Astrocyte (in vitro differentiated cells and primary cell): ENCODE measurements around the gene PLCL2. TPM values are rescaled to one million over a fixed set of nuclear protein-coding genes. Genes with fewer than 3 reads are reported as not detected.

Experiments used
- DNase-seq: peaks from one replicate; pipeline ENCODE4 v3.0.0-alpha.2; 2010; ENCODE audit warnings: low read depth
- FAIRE-seq: peaks from 2 replicates; lab custom pipeline; 2011; peaks lifted over from hg19 to GRCh38; lab: Jason Lieb, UNC
- H2AFZ ChIP-seq: 2 replicates; pipeline ENCODE4 v1.6.0; 2012; ENCODE audit warnings: low read depth, low read length, inconsistent platforms
- H3K27ac ChIP-seq: 2 replicates; pipeline ENCODE4 v1.5.1; 2011; ENCODE audit warnings: low read depth, low read length, inconsistent platforms
- H3K27me3 ChIP-seq: 2 replicates; pipeline ENCODE4 v1.6.0; 2011; ENCODE audit warnings: low read length, inconsistent platforms; ENCODE audit not compliant: insufficient read depth
- H3K36me3 ChIP-seq: 2 replicates; pipeline ENCODE4 v1.5.1; 2011; ENCODE audit warnings: low read length, inconsistent platforms; ENCODE audit not compliant: insufficient read depth
- H3K4me1 ChIP-seq: 2 replicates; pipeline ENCODE4 v1.5.1; 2011; ENCODE audit warnings: low read length, inconsistent platforms; ENCODE audit not compliant: insufficient read depth
- H3K4me2 ChIP-seq: 2 replicates; pipeline ENCODE4 v1.6.0; 2012; ENCODE audit warnings: low read length, inconsistent platforms
- H3K4me3 ChIP-seq: 2 replicates; pipeline ENCODE4 v1.5.1; 2011; ENCODE audit warnings: low read depth, mild to moderate bottlenecking, low read length, inconsistent platforms; ENCODE audit not compliant: insufficient read depth
- H3K79me2 ChIP-seq: 2 replicates; pipeline ENCODE4 v1.6.0; 2012; ENCODE audit warnings: mild to moderate bottlenecking, low read length, inconsistent platforms; ENCODE audit not compliant: insufficient read depth
- H3K9ac ChIP-seq: 2 replicates; pipeline ENCODE4 v1.6.0; 2012; ENCODE audit warnings: mild to moderate bottlenecking, low read length, inconsistent platforms
- H3K9me3 ChIP-seq: 2 replicates; pipeline ENCODE4 v1.5.1; 2012; ENCODE audit warnings: low read depth, mild to moderate bottlenecking, low read length, inconsistent platforms; ENCODE audit not compliant: insufficient read depth
- H4K20me1 ChIP-seq: 2 replicates; pipeline ENCODE4 v1.6.0; 2012; ENCODE audit warnings: low read length, inconsistent platforms; ENCODE audit not compliant: insufficient read depth
- H3K27ac Mint-ChIP-seq: one replicate; pipeline ENCODE4 v1.8.0; 2021; ENCODE audit warnings: mild to moderate bottlenecking, mixed read lengths; ENCODE audit not compliant: unreplicated experiment
- H3K27me3 Mint-ChIP-seq: one replicate; pipeline ENCODE4 v1.8.0; 2021; ENCODE audit warnings: low read depth, mixed read lengths; ENCODE audit not compliant: unreplicated experiment
- H3K36me3 Mint-ChIP-seq: one replicate; pipeline ENCODE4 v1.8.0; 2021; ENCODE audit warnings: low read depth, mixed read lengths; ENCODE audit not compliant: unreplicated experiment
- H3K4me1 Mint-ChIP-seq: one replicate; pipeline ENCODE4 v1.8.0; 2021; ENCODE audit warnings: low read depth, mixed read lengths; ENCODE audit not compliant: unreplicated experiment
- H3K4me3 Mint-ChIP-seq: one replicate; pipeline ENCODE4 v1.8.0; 2021; ENCODE audit warnings: mild to moderate bottlenecking, moderate library complexity, mixed read lengths; ENCODE audit not compliant: unreplicated experiment
- H3K9me3 Mint-ChIP-seq: one replicate; pipeline ENCODE4 v1.8.0; 2021; ENCODE audit warnings: mild to moderate bottlenecking, mixed read lengths; ENCODE audit not compliant: unreplicated experiment
- EZH2 ChIP-seq: IDR thresholded peaks from 2 replicates; pipeline ENCODE4 v1.6.1; 2012; ENCODE audit warnings: mild to moderate bottlenecking, low read length, inconsistent platforms; ENCODE audit not compliant: insufficient read depth
- total RNA-seq: library from RNA; stranded (reverse); gene quantifications from 2 replicates; pipeline ENCODE4 v1.2.1, GENCODE V29; 2021
- TF ChIP-seq, protein P1 (sequence below): IDR thresholded peaks from 2 replicates; pipeline ENCODE4 v1.5.1; 2011; ENCODE audit warnings: low read depth, mild to moderate bottlenecking, inconsistent platforms, low read length, moderate library complexity; ENCODE audit not compliant: insufficient read depth

PLCL2 gene
- total RNA-seq, 1 donor from 2014 or later = 3.9 TPM

DNA sequence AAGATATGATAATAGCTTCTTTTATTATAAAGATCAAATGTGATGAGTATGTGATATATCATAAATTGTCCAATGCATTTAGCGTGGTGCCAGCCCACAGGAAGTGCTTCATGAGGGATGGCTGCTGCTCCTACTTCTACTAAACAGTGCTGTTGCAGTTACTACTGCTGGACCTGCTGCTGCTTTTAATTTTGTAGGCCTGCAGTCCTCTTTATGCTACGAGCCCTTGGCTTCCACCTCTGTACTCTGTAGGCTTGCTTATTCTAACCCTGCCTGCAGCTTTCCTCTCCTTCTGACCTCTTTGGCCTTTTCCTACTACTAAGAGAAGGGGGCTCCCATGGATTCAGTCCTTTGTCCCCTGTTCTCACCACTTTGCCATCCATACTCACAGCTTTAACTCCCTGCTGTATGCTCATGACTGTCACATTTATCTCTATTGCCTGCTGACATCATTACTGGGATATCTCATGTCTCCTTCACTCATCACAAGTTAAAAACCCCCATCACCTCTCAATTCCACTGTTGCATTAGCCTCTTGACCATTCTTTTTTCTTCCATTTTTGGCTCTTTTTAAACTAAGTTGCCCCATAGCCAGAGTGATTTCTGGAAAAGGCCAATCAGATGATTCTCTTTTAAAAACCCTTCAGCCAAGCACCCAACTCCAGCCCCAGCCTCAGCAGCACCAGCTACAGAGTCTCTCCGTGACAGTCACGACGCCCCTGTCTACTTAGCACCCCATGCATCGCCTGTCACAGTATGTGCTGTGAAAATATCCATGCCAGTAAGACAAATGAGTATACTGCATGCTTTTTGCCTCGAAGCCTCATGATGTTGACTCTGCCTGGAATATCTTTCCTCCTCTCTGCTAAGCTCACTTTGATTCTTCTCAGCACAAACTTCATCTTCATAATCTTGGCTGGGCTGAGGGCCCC lies 56.3 kb downstream of the PLCL2 start:
- Histone ChIP-seq H4K20me1 (no peaks in the 10 kb centered on the region), H3K27ac (no peak overlapping the region), H3K27me3 (no peaks in the 10 kb centered on the region), H3K9ac (no peak overlapping the region), H3K4me2 (no peak overlapping the region), H3K36me3 (no peaks in the 10 kb centered on the region), H2AFZ (no peak overlapping the region), H3K79me2 (no peaks in the 10 kb centered on the region), H3K9me3 (no peaks in the 10 kb centered on the region), H3K4me3 (no peak overlapping the region), H3K4me1 (no peaks in the 10 kb centered on the region)
- no peak for TF ChIP-seq EZH2
- TF ChIP-seq, protein P1, sequence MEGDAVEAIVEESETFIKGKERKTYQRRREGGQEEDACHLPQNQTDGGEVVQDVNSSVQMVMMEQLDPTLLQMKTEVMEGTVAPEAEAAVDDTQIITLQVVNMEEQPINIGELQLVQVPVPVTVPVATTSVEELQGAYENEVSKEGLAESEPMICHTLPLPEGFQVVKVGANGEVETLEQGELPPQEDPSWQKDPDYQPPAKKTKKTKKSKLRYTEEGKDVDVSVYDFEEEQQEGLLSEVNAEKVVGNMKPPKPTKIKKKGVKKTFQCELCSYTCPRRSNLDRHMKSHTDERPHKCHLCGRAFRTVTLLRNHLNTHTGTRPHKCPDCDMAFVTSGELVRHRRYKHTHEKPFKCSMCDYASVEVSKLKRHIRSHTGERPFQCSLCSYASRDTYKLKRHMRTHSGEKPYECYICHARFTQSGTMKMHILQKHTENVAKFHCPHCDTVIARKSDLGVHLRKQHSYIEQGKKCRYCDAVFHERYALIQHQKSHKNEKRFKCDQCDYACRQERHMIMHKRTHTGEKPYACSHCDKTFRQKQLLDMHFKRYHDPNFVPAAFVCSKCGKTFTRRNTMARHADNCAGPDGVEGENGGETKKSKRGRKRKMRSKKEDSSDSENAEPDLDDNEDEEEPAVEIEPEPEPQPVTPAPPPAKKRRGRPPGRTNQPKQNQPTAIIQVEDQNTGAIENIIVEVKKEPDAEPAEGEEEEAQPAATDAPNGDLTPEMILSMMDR = no peak
- Mint-ChIP-seq H3K4me3 (no peak overlapping the region), H3K4me1 (peaks cover 4% of the 10 kb centered on the region), H3K36me3 (no peaks in the 10 kb centered on the region), H3K27me3 (no peaks in the 10 kb centered on the region), H3K9me3 (no peaks in the 10 kb centered on the region), H3K27ac (no peak overlapping the region)
- no peak for DNase-seq
- FAIRE-seq = peak; percentile 13

DNA sequence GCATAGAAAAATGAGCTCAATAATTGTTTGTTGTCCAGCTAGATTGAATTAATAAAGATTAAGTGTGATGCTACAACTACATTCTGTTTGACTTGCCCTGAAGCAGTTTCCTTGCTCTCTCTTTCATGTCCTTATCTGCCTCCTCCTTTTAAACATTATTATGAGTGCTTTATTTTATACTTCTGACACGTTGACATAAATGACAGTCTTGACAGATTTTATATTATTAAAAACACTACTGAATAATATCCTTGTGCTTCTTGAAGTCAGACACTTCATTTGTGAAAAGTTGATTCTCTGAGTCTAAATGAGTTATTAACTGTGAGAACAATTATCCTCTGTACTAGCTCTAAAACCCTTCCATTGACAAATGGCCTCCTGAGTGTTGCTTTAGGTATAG lies 58.2 kb downstream of the PLCL2 start:
- no peak overlapping the region for H3K4me2 ChIP-seq
- Mint-ChIP-seq H3K4me1 (peaks cover 4% of the 10 kb centered on the region), H3K9me3 (no peaks in the 10 kb centered on the region), H3K27ac (no peak overlapping the region), H3K4me3 (no peak overlapping the region), H3K27me3 (no peaks in the 10 kb centered on the region), H3K36me3 (no peaks in the 10 kb centered on the region)
- no peaks in the 10 kb centered on the region for H4K20me1 ChIP-seq
- no peak for FAIRE-seq
- no peaks in the 10 kb centered on the region for H3K36me3 ChIP-seq
- no peaks in the 10 kb centered on the region for H3K9me3 ChIP-seq
- no peak for DNase-seq
- H2AFZ ChIP-seq = no peak overlapping the region
- H3K79me2 ChIP-seq = no peaks in the 10 kb centered on the region
- no peaks in the 10 kb centered on the region for H3K4me1 ChIP-seq
- H3K9ac ChIP-seq = no peak overlapping the region
- H3K27me3 ChIP-seq = no peaks in the 10 kb centered on the region
- no peak for TF ChIP-seq EZH2
- TF ChIP-seq, protein P1 = no peak
- H3K27ac ChIP-seq = no peak overlapping the region
- no peak overlapping the region for H3K4me3 ChIP-seq

DNA sequence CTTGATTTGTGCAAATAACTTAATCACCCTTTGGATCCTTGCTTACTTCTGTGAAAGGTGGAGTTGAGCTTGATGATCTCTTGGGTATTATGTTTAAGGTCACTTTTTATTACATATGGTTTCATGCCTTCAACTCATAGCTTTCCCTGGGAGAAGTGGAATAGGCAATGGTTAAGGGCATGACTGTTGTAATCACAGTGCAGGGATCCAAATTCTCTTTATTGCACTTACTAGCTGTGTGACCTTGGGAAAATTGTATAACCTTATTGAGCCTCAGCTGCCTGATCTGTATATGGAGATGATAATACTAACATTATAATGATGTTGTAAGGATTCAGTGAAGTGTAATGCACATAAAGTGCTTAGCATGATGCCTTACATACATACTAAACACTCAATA lies 59.1 kb downstream of the PLCL2 start:
- Histone ChIP-seq H3K9me3 (no peaks in the 10 kb centered on the region), H3K4me1 (no peaks in the 10 kb centered on the region), H3K4me3 (no peak overlapping the region), H3K4me2 (no peak overlapping the region), H3K27ac (no peak overlapping the region), H3K27me3 (no peaks in the 10 kb centered on the region), H2AFZ (no peak overlapping the region), H3K79me2 (no peaks in the 10 kb centered on the region), H4K20me1 (no peaks in the 10 kb centered on the region), H3K9ac (no peak overlapping the region), H3K36me3 (no peaks in the 10 kb centered on the region)
- FAIRE-seq (no peak), DNase-seq (no peak)
- H3K36me3 Mint-ChIP-seq = no peaks in the 10 kb centered on the region
- no peaks in the 10 kb centered on the region for H3K9me3 Mint-ChIP-seq
- TF ChIP-seq EZH2 = no peak
- TF ChIP-seq, protein P1 = no peak
- no peak overlapping the region for H3K4me3 Mint-ChIP-seq
- peaks cover 4% of the 10 kb centered on the region for H3K4me1 Mint-ChIP-seq
- H3K27me3 Mint-ChIP-seq = no peaks in the 10 kb centered on the region
- H3K27ac Mint-ChIP-seq = no peak overlapping the region
